MM.1S (cell line): ENCODE data around the gene TMPRSS3.

Experiments
- DNase-seq: peaks from one replicate; pipeline ENCODE4 v3.0.0-alpha.2; 2015
- H2AFZ ChIP-seq: fragments of 300-600 bp; sonication (generic); 2 replicates; pipeline ENCODE4 v1.6.0; 2016; ENCODE audit warnings: antibody characterized with exemption, low read length
- H3F3A ChIP-seq: fragments of 300-600 bp; sonication (generic); 2 replicates; pipeline ENCODE4 v1.6.1; 2016; ENCODE audit warnings: mild to moderate bottlenecking, antibody characterized with exemption, low read length, moderate library complexity, mixed read lengths; ENCODE audit not compliant: insufficient read depth
- H3K27ac ChIP-seq: fragments of 300-600 bp; sonication (generic); 2 replicates; pipeline ENCODE4 v1.5.1; 2016; ENCODE audit warnings: mild to moderate bottlenecking, low read length
- H3K27me3 ChIP-seq: fragments of 300-600 bp; sonication (generic); replicated peaks from 2 replicates; pipeline ENCODE4 v1.6.0; 2016; ENCODE audit warnings: low read length; ENCODE audit not compliant: insufficient read depth
- H3K36me3 ChIP-seq: fragments of 300-600 bp; sonication (generic); replicated peaks from 2 replicates; pipeline ENCODE4 v1.6.1; 2016; ENCODE audit warnings: mild to moderate bottlenecking, low read length, mixed read lengths; ENCODE audit not compliant: insufficient read depth
- H3K4me1 ChIP-seq: fragments of 300-600 bp; sonication (generic); 2 replicates; pipeline ENCODE4 v1.6.1; 2016; ENCODE audit warnings: low read length, mixed read lengths
- H3K4me2 ChIP-seq: fragments of 300-600 bp; sonication (generic); 2 replicates; pipeline ENCODE4 v1.6.0; 2016; ENCODE audit warnings: low read depth, low read length
- H3K4me3 ChIP-seq: fragments of 300-600 bp; sonication (generic); 2 replicates; pipeline ENCODE4 v1.5.1; 2016; ENCODE audit warnings: low read length, mixed read lengths
- H3K79me2 ChIP-seq: fragments of 300-600 bp; sonication (generic); 2 replicates; pipeline ENCODE4 v1.6.1; 2016; ENCODE audit warnings: mixed run types, low read length, mixed read lengths
- H3K9ac ChIP-seq: fragments of 300-600 bp; sonication (generic); 2 replicates; pipeline ENCODE4 v1.6.1; 2016; ENCODE audit warnings: low read length, mixed read lengths
- H3K9me2 ChIP-seq: fragments of 300-600 bp; sonication (generic); replicated peaks from 2 replicates; pipeline ENCODE4 v1.6.1; 2016; ENCODE audit warnings: mild to moderate bottlenecking, low read length, mixed read lengths; ENCODE audit not compliant: insufficient read depth
- H3K9me3 ChIP-seq: fragments of 300-600 bp; sonication (generic); replicated peaks from 2 replicates; pipeline ENCODE4 v1.6.1; 2016; ENCODE audit warnings: mild to moderate bottlenecking, low read length, mixed read lengths; ENCODE audit not compliant: insufficient read depth
- H4K20me1 ChIP-seq: fragments of 300-600 bp; sonication (generic); 2 replicates; pipeline ENCODE4 v1.6.1; 2016; ENCODE audit warnings: mild to moderate bottlenecking, low read length, moderate library complexity, mixed read lengths; ENCODE audit not compliant: insufficient read depth
- EZH2 ChIP-seq: fragments of 300-600 bp; sonication (generic); optimal IDR thresholded peaks from 2 replicates; pipeline ENCODE3; 2017; ENCODE audit warnings: low read depth, mild to moderate bottlenecking, antibody characterized with exemption, low read length, mixed read lengths
- EZH2phosphoT487 ChIP-seq: fragments of 300-600 bp; sonication (generic); IDR thresholded peaks from 2 replicates; pipeline ENCODE4 v1.6.1; 2018; ENCODE audit warnings: antibody characterized with exemption, low read length
- TF ChIP-seq, protein P1 (sequence below): fragments of 300-600 bp; sonication (generic); IDR thresholded peaks from 2 replicates; pipeline ENCODE4 v1.5.1; 2016; ENCODE audit warnings: antibody characterized with exemption, low read length, mixed read lengths

TMPRSS3 gene

GRCh38 chr21:42378418-42378817, 17.4 kb downstream of the TMPRSS3 start:
- no peaks in the 10 kb centered on the region for H3K36me3 ChIP-seq
- DNase-seq, result no peak
- no peaks in the 10 kb centered on the region for H3F3A ChIP-seq
- no peak overlapping the region for H3K4me3 ChIP-seq
- TF ChIP-seq, protein P1, sequence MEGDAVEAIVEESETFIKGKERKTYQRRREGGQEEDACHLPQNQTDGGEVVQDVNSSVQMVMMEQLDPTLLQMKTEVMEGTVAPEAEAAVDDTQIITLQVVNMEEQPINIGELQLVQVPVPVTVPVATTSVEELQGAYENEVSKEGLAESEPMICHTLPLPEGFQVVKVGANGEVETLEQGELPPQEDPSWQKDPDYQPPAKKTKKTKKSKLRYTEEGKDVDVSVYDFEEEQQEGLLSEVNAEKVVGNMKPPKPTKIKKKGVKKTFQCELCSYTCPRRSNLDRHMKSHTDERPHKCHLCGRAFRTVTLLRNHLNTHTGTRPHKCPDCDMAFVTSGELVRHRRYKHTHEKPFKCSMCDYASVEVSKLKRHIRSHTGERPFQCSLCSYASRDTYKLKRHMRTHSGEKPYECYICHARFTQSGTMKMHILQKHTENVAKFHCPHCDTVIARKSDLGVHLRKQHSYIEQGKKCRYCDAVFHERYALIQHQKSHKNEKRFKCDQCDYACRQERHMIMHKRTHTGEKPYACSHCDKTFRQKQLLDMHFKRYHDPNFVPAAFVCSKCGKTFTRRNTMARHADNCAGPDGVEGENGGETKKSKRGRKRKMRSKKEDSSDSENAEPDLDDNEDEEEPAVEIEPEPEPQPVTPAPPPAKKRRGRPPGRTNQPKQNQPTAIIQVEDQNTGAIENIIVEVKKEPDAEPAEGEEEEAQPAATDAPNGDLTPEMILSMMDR, result no peak
- TF ChIP-seq EZH2 (no peak), EZH2phosphoT487 (no peak)
- no peaks in the 10 kb centered on the region for H3K79me2 ChIP-seq
- no peaks in the 10 kb centered on the region for H3K9me3 ChIP-seq
- no peaks in the 10 kb centered on the region for H3K4me1 ChIP-seq
- no peaks in the 10 kb centered on the region for H4K20me1 ChIP-seq
- H3K27me3 ChIP-seq, result peaks cover 99% of the 10 kb centered on the region
- no peaks in the 10 kb centered on the region for H3K9me2 ChIP-seq
- no peak overlapping the region for H3K27ac ChIP-seq
- H3K9ac ChIP-seq, result no peak overlapping the region
- H3K4me2 ChIP-seq, result no peak overlapping the region
- H2AFZ ChIP-seq, result no peak overlapping the region

GRCh38 chr21:42377951-42378340, 17.9 kb downstream of the TMPRSS3 start:
- DNase-seq, result no peak
- H3K9me3 ChIP-seq, result no peaks in the 10 kb centered on the region
- no peaks in the 10 kb centered on the region for H3K79me2 ChIP-seq
- TF ChIP-seq EZH2 (no peak), EZH2phosphoT487 (no peak; the same call in 1 of the 2 replicates)
- TF ChIP-seq, protein P1, result no peak
- H4K20me1 ChIP-seq, result no peaks in the 10 kb centered on the region
- no peaks in the 10 kb centered on the region for H3F3A ChIP-seq
- no peak overlapping the region for H3K27ac ChIP-seq
- peaks cover 99% of the 10 kb centered on the region for H3K27me3 ChIP-seq
- H3K9ac ChIP-seq, result no peak overlapping the region
- no peaks in the 10 kb centered on the region for H3K9me2 ChIP-seq
- no peak overlapping the region for H3K4me2 ChIP-seq
- H2AFZ ChIP-seq, result no peak overlapping the region
- no peak overlapping the region for H3K4me3 ChIP-seq
- no peaks in the 10 kb centered on the region for H3K4me1 ChIP-seq
- H3K36me3 ChIP-seq, result no peaks in the 10 kb centered on the region

DNA sequence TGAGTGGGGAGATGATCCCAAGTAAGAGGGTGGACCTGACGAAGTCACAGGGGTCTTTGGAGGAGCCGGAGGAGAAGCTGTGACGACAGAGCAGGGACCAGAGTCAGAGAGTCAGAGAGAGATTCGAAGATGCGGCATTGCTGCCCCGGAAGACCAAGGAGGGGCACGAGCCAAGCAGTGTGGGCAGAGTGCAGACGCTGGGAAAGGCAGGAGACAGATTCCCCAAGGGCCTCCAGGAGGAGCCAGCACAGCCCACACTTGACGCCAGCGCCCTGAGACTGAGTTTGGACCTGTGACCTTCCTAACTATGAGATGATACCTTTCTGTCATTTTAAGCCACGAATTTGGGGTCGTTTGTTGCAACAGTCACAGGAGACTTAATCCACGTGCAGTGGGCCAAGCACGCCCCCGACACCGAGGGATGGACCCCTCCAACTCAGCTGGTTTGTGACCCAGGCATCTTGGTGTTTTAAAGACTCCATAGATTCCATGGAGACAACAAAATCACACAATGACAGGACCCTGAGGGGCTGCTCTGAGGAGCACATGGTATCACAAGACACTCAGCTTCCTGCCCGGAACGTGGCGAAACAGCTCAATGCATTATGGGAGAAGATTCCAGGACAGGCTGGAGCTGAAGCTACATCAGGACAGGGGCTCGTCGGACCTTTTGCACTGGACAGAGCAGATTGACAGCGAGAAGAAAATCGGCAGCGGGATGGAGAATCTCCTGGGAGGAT, 18.5 kb downstream of the TMPRSS3 start:
- Histone ChIP-seq H3K9me3 (no peaks in the 10 kb centered on the region), H3K4me3 (no peak overlapping the region), H3K27me3 (peaks cover 99% of the 10 kb centered on the region), H3K9me2 (no peaks in the 10 kb centered on the region), H2AFZ (no peak overlapping the region), H4K20me1 (no peaks in the 10 kb centered on the region), H3F3A (no peaks in the 10 kb centered on the region), H3K36me3 (no peaks in the 10 kb centered on the region), H3K4me2 (no peak overlapping the region), H3K79me2 (no peaks in the 10 kb centered on the region), H3K27ac (no peak overlapping the region), H3K4me1 (no peaks in the 10 kb centered on the region), H3K9ac (no peak overlapping the region)
- TF ChIP-seq EZH2, result no peak
- TF ChIP-seq, protein P1, result no peak
- TF ChIP-seq EZH2phosphoT487, result no peak
- no peak for DNase-seq
